Spinal cord (tissue), 10 donors: ENCODE data around the gene POFUT2. TPM values are rescaled to one million over a fixed set of nuclear protein-coding genes. Genes with fewer than 3 reads are reported as not detected.

Experiments
- DNase-seq, 6 donors: peaks; one replicate each; pipeline versions ENCODE4 v3.0.0 to v3.0.0-alpha.2; 2013 to 2015; ENCODE audit warnings: low spot score in 6 of 6, low read depth in 4 of 6
- H3K27ac ChIP-seq: one replicate; pipeline ENCODE4 v1.5.1; 2013; ENCODE audit warnings: low read depth, low read length, control low read depth
- H3K27me3 ChIP-seq: one replicate; pipeline ENCODE4 v1.6.1; 2013; ENCODE audit warnings: low read length; ENCODE audit not compliant: control insufficient read depth, insufficient read depth
- H3K36me3 ChIP-seq: one replicate; pipeline ENCODE4 v1.6.1; 2013; ENCODE audit warnings: low read length; ENCODE audit not compliant: control insufficient read depth, insufficient read depth
- H3K4me1 ChIP-seq: one replicate; pipeline ENCODE4 v1.6.1; 2013; ENCODE audit warnings: low read length; ENCODE audit not compliant: control insufficient read depth, insufficient read depth
- H3K4me3 ChIP-seq: one replicate; pipeline ENCODE4 v1.5.1; 2013; ENCODE audit warnings: low read depth, low read length, control low read depth
- H3K9me3 ChIP-seq: one replicate; pipeline ENCODE4 v1.6.1; 2013; ENCODE audit warnings: low read length; ENCODE audit not compliant: control insufficient read depth, insufficient read depth
- WGBS: methylation state at CpG from one replicate; pipeline ENCODE4 v1.1.5; 2013; ENCODE audit warnings: missing lambda C conversion rate; ENCODE audit not compliant: insufficient coverage; 5-methylcytosine and 5-hydroxymethylcytosine counted together
- polyA plus RNA-seq, 2 donors: library from polyadenylated mRNA; unstranded; fragments of 120-200 nt; gene quantifications; one replicate each; pipeline ENCODE4 v1.2.1, GENCODE V29; 2013; ENCODE audit not compliant: insufficient read length in 2 of 2
- total RNA-seq, 2 donors: library from RNA; depleted of rRNA in 1 of 2; stranded (reverse); fragments of 120-200 nt in 1 of 2; fragments of >200 nt in 1 of 2; gene quantifications; one replicate each; pipeline versions ENCODE4 v1.2.3 to v1.2.4, GENCODE V29; 2013 to 2014
- donor health status: healthy.

Gene POFUT2
- total and polyA plus RNA-seq, 4 donors = 19.8 to 36.0 (median 33.5) TPM

GRCh38 chr21:45304476-45304830 lies 16.8 kb upstream of the POFUT2 start:
- Histone ChIP-seq H3K4me3 (no peak overlapping the region), H3K4me1 (peaks cover 66% of the 10 kb centered on the region), H3K9me3 (no peaks in the 10 kb centered on the region), H3K36me3 (peaks cover 39% of the 10 kb centered on the region), H3K27ac (no peak overlapping the region), H3K27me3 (no peaks in the 10 kb centered on the region)
- WGBS = 100% methylated on average over 1 of the region's 6 CpGs
- no peak for DNase-seq

- DNase-seq = no peak
- Histone ChIP-seq H3K4me3 (no peak overlapping the region), H3K9me3 (no peaks in the 10 kb centered on the region), H3K27me3 (no peaks in the 10 kb centered on the region), H3K4me1 (peaks cover 61% of the 10 kb centered on the region), H3K27ac (no peak overlapping the region), H3K36me3 (peaks cover 40% of the 10 kb centered on the region)
- WGBS = 94% methylated on average over 18 of the region's 19 CpGs
Measured at GRCh38 chr21:45303751-45304475, 16.2 kb upstream of the POFUT2 start.

- WGBS = 93% methylated on average over 20 of the region's 21 CpGs
- H3K4me3 ChIP-seq = no peak overlapping the region
- H3K36me3 ChIP-seq = peaks cover 40% of the 10 kb centered on the region
- DNase-seq = no peak
- no peak overlapping the region for H3K27ac ChIP-seq
- peaks cover 53% of the 10 kb centered on the region for H3K4me1 ChIP-seq
- no peaks in the 10 kb centered on the region for H3K9me3 ChIP-seq
- H3K27me3 ChIP-seq = no peaks in the 10 kb centered on the region
Measured at GRCh38 chr21:45303091-45303615, 15.5 kb upstream of the POFUT2 start.

GRCh38 chr21:45302082-45303061 lies 14.7 kb upstream of the POFUT2 start:
- 71% methylated on average over 47 of the region's 54 CpGs for WGBS
- H3K27me3 ChIP-seq = no peaks in the 10 kb centered on the region
- peaks cover 40% of the 10 kb centered on the region for H3K36me3 ChIP-seq
- peaks cover 49% of the 10 kb centered on the region for H3K4me1 ChIP-seq
- peak in 1 of 6 donors; percentile 64 for DNase-seq
- peak overlapping the region; percentile 79 for H3K27ac ChIP-seq
- no peak overlapping the region for H3K4me3 ChIP-seq
- H3K9me3 ChIP-seq = no peaks in the 10 kb centered on the region

- no peak for DNase-seq
- Histone ChIP-seq H3K36me3 (peaks cover 39% of the 10 kb centered on the region), H3K4me1 (peaks cover 41% of the 10 kb centered on the region), H3K9me3 (no peaks in the 10 kb centered on the region), H3K27ac (peak overlapping the region; percentile 79), H3K4me3 (no peak overlapping the region), H3K27me3 (no peaks in the 10 kb centered on the region)
- 81% methylated on average over 19 of the region's 20 CpGs for WGBS
Measured at GRCh38 chr21:45301521-45302081, 13.9 kb upstream of the POFUT2 start.

- DNase-seq = no peak
- Histone ChIP-seq H3K9me3 (no peaks in the 10 kb centered on the region), H3K4me1 (peaks cover 36% of the 10 kb centered on the region), H3K27me3 (no peaks in the 10 kb centered on the region), H3K4me3 (no peak overlapping the region), H3K36me3 (peaks cover 37% of the 10 kb centered on the region), H3K27ac (peak overlapping the region; percentile 79)
- WGBS = 82% methylated on average over 39 of the region's 43 CpGs
Measured at GRCh38 chr21:45300786-45301520, 13.3 kb upstream of the POFUT2 start.

GRCh38 chr21:45299864-45300785 lies 12.4 kb upstream of the POFUT2 start:
- peaks cover 3% of the 10 kb centered on the region for H3K27me3 ChIP-seq
- 88% methylated on average over 30 of the region's 34 CpGs for WGBS
- H3K4me1 ChIP-seq = peaks cover 38% of the 10 kb centered on the region
- H3K4me3 ChIP-seq = no peak overlapping the region
- no peak for DNase-seq
- no peaks in the 10 kb centered on the region for H3K9me3 ChIP-seq
- peaks cover 37% of the 10 kb centered on the region for H3K36me3 ChIP-seq
- peak overlapping the region; percentile 47 for H3K27ac ChIP-seq

- no peaks in the 10 kb centered on the region for H3K9me3 ChIP-seq
- peaks cover 47% of the 10 kb centered on the region for H3K4me1 ChIP-seq
- no peak for DNase-seq
- no peak overlapping the region for H3K27ac ChIP-seq
- H3K36me3 ChIP-seq = peaks cover 37% of the 10 kb centered on the region
- H3K4me3 ChIP-seq = no peak overlapping the region
- 85% methylated on average over 17 of the region's 22 CpGs for whole genome bisulfite sequencing
- H3K27me3 ChIP-seq = peaks cover 3% of the 10 kb centered on the region
Measured at GRCh38 chr21:45299026-45299863, 11.6 kb upstream of the POFUT2 start.
